Gastroesophageal sphincter (tissue), 3 donors: Measurements from ENCODE around the gene DMD.

ENCODE experiments used
- CTCF ChIP-seq, 4 experiments: fragments of 200-600 bp in 2 of 4; fragments of 450-650 bp in 2 of 4; sonication (generic) in 1 of 4; IDR thresholded peaks; one replicate each; pipeline ENCODE4 v1.5.1; 2017 to 2019; ENCODE audit warnings: antibody characterized with exemption in 4 of 4, mild to moderate bottlenecking in 2 of 4, moderate library complexity in 2 of 4
- POLR2A ChIP-seq, 2 donors: fragments of 450-650 bp; IDR thresholded peaks; one replicate each; pipeline ENCODE4 v1.6.1; 2017; ENCODE audit warnings: antibody characterized with exemption in 2 of 2, mild to moderate bottlenecking in 2 of 2, moderate library complexity in 1 of 2

- TF ChIP-seq CTCF (IDR thresholded peaks at IDR 0.05) (no peak), POLR2A (IDR thresholded peaks at IDR 0.05) (no peak)
Observed at GRCh38 chrX:31894152-31894551, 1317.2 kb downstream of the DMD start.
